ENCODE measurements around the gene TWSG1. TPM values are rescaled to one million over a fixed set of nuclear protein-coding genes. Genes with fewer than 3 reads are reported as not detected.

Gene TWSG1
- total and polyA plus RNA-seq, 12 donors: 10.1 to 33.5 (median 23.3) TPM

DNA sequence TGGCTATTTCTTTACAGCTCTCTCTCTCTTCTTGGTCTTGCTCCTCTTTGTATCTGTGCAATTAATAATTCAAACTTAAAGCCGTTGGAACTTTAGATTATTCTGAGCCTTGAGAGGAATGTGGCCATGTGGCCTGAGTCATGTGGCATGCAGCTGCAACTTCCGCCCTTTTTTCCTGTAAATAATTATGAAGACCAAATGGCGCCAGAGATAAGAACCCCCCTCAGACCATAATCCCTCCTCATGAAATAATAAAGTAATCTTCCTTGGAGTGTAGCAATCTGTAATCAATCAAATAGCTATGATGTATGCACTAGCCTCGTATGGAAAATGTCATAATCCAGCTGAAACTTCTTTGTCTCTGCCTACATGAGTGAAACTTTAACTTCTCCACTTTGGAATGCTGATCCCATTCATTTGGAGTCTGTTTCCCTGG lies 13.5 kb upstream of the TWSG1 start:
- H3K4me1 ChIP-seq (replicated peaks in 1 of 2): no peaks in the 10 kb centered on the region
- no peaks in the 10 kb centered on the region for H3K36me3 ChIP-seq (replicated peaks in 1 of 2)
- H3K27me3 ChIP-seq: no peaks in the 10 kb centered on the region
- TF ChIP-seq, protein P1, sequence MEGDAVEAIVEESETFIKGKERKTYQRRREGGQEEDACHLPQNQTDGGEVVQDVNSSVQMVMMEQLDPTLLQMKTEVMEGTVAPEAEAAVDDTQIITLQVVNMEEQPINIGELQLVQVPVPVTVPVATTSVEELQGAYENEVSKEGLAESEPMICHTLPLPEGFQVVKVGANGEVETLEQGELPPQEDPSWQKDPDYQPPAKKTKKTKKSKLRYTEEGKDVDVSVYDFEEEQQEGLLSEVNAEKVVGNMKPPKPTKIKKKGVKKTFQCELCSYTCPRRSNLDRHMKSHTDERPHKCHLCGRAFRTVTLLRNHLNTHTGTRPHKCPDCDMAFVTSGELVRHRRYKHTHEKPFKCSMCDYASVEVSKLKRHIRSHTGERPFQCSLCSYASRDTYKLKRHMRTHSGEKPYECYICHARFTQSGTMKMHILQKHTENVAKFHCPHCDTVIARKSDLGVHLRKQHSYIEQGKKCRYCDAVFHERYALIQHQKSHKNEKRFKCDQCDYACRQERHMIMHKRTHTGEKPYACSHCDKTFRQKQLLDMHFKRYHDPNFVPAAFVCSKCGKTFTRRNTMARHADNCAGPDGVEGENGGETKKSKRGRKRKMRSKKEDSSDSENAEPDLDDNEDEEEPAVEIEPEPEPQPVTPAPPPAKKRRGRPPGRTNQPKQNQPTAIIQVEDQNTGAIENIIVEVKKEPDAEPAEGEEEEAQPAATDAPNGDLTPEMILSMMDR (IDR thresholded peaks at IDR 0.05): no peak
- no peak for TF ChIP-seq POLR2A (IDR thresholded peaks at IDR 0.05)
- no peak overlapping the region for H3K27ac ChIP-seq
- H3K9me3 ChIP-seq (replicated peaks in 1 of 3): peaks cover 0 to 6% (median 0%) of the 10 kb centered on the region in 3 donors
- WGBS, 4 donors: 44 to 69% (median 50%) methylated on average over 4 of the region's 4 CpGs
- no peak overlapping the region for H3K4me3 ChIP-seq
- intact Hi-C loops (cut with DNase I): loop anchor here in 1 of 2 donors (10.0 kb wide), 1 partner anchor 246 kb away; no protein-coding TSS in a partner anchor
- DNase-seq: no peak

DNA sequence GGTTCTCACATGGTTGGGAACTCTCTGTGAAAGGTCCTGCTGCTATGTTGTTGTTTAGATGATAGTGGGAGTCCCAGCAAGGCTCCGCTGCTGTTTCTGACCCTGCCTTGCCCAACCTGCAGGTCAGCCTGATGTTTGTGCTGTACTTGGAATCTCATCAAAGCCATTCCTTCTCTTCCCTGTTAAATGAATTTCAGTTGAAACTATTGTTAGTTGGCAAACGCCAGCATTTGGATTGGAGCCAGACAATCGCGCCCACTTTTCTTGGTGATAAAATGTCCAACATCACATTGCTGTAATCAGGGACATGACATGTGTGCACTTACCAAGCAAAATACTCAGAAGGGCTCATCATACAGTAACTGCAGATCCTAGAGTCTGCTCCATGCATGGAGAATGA lies 12.8 kb upstream of the TWSG1 start:
- WGBS, 4 donors: 81 to 89% (median 87%) methylated on average over 4 of the region's 4 CpGs
- Histone ChIP-seq H3K36me3 (replicated peaks in 1 of 2) (no peaks in the 10 kb centered on the region), H3K27me3 (no peaks in the 10 kb centered on the region), H3K27ac (no peak overlapping the region), H3K4me3 (no peak overlapping the region), H3K9me3 (replicated peaks in 1 of 3) (peaks cover 0 to 1% (median 0%) of the 10 kb centered on the region in 3 donors), H3K4me1 (replicated peaks in 1 of 2) (no peaks in the 10 kb centered on the region)
- intact Hi-C loops (cut with DNase I): loop anchor here in 1 of 2 donors (10.0 kb wide), 1 partner anchor 247 kb away; no protein-coding TSS in a partner anchor
- TF ChIP-seq POLR2A (IDR thresholded peaks at IDR 0.05): no peak
- TF ChIP-seq, protein P1 (IDR thresholded peaks at IDR 0.05): no peak
- DNase-seq: no peak

DNA sequence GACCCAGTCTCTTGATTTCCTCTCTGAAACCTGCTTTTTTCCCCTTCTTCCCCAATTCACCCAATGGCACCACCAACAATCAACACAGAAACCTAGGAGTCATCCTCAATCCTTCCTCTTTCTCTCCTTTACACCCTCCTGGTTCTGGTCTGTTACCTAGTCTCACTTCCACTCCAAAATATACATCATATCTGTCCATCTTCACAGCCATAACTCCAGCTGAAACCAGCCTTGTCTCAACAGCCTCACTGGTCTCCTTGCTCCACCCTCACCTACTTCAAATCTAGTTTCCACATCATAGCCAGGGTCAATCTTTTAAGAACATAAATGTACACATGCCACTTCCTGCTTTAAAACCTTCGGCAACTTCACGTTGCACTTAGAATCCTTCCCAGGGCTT lies 11.8 kb upstream of the TWSG1 start:
- no peak for DNase-seq
- no peak overlapping the region for H3K4me3 ChIP-seq
- no peaks in the 10 kb centered on the region for H3K36me3 ChIP-seq (replicated peaks in 1 of 2)
- TF ChIP-seq POLR2A (IDR thresholded peaks at IDR 0.05): no peak
- TF ChIP-seq, protein P1 (IDR thresholded peaks at IDR 0.05): no peak
- H3K27ac ChIP-seq: no peak overlapping the region
- intact Hi-C loops (cut with DNase I): loop anchor here in 1 of 2 donors (10.0 kb wide), 1 partner anchor 248 kb away; no protein-coding TSS in a partner anchor
- no peaks in the 10 kb centered on the region for H3K4me1 ChIP-seq (replicated peaks in 1 of 2)
- H3K9me3 ChIP-seq (replicated peaks in 1 of 3): no peaks in the 10 kb centered on the region
- H3K27me3 ChIP-seq: no peaks in the 10 kb centered on the region
- WGBS, 4 donors: 82 to 90% (median 86%) methylated on average over 2 of the region's 2 CpGs

DNA sequence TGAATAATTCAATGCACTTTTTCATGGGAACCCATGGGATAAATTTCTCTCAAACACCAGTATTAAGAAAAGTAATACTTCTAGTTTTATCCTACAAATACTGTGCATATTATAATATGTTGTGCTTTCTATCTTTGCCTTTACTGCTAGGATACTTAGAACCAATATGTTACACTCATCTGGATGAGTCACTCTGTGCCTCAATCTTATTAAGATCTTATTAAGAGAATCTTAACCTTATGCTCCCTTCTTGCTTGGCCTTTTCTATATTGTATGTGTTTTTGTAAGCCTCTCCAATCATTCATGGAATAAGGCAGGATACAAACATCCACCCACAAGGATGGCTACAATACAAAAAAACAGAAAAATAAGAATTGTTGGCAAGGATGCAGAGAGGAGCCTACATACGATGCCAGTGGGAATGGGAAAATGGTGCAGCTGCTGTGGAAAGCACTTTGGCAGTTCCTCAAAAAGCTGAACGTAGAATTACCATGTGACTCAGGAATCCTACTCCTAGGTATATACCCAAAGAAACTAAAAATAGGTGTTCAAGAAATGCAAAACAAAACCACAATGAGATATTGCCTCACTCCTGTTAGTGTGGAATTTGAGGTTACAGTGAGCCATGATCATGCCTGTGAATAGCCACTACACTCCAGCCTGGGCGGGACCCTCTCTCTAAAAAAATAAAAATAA lies 10.7 kb upstream of the TWSG1 start:
- no peaks in the 10 kb centered on the region for H3K36me3 ChIP-seq (replicated peaks in 1 of 2)
- intact Hi-C loops (cut with DNase I): loop anchor here in 1 of 2 donors (10.0 kb wide), 1 partner anchor 249 kb away; no protein-coding TSS in a partner anchor
- WGBS, 4 donors: 73 to 79% (median 76%) methylated on average over 3 of the region's 3 CpGs
- H3K9me3 ChIP-seq (replicated peaks in 1 of 3): no peaks in the 10 kb centered on the region
- DNase-seq: no peak
- H3K27ac ChIP-seq: no peak overlapping the region
- no peak for TF ChIP-seq POLR2A (IDR thresholded peaks at IDR 0.05)
- TF ChIP-seq, protein P1 (IDR thresholded peaks at IDR 0.05): no peak
- no peak overlapping the region for H3K4me3 ChIP-seq
- no peaks in the 10 kb centered on the region for H3K27me3 ChIP-seq
- no peaks in the 10 kb centered on the region for H3K4me1 ChIP-seq (replicated peaks in 1 of 2)

Measured in adrenal gland (tissue), 12 donors.